ENCODE results near the gene MESP1.

Gene MESP1

GRCh38 chr15:89781891-89782618 is 31.0 kb upstream of the MESP1 start:
- H3K27ac ChIP-seq (ENCODE audit: extremely low read depth, low read depth, low read length): no peak overlapping the region
- ChIA-PET CTCF (interaction anchor here (0.6 to 1.1 kb wide), 2 partner anchors 62 to 90 kb away, joined by 3 to 4 read pairs; no protein-coding TSS in a partner anchor), POLR2A (interaction anchor here (0.6 kb wide), 1 partner anchor 267 kb away, joined by 4 read pairs; no protein-coding TSS in a partner anchor)
- H3K4me1 ChIP-seq (ENCODE audit: control insufficient read depth, insufficient read depth, low read length): no peaks in the 10 kb centered on the region
- H3K4me3 ChIP-seq (ENCODE audit: low read depth, low read length): no peak overlapping the region
- H3K9me3 ChIP-seq (ENCODE audit: control insufficient read depth, insufficient read depth, low read depth, low read length): no peaks in the 10 kb centered on the region
- TF ChIP-seq, protein P1, sequence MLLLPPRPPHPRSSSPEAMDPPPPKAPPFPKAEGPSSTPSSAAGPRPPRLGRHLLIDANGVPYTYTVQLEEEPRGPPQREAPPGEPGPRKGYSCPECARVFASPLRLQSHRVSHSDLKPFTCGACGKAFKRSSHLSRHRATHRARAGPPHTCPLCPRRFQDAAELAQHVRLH (tag by site-specific recombination; IDR thresholded peaks at IDR 0.05): no peak
- TF ChIP-seq ZNF629 (tag by site-specific recombination; IDR thresholded peaks at IDR 0.05) (no peak), ZNF2 (tag by site-specific recombination; IDR thresholded peaks at IDR 0.05) (no peak), ZBTB48 (tag by site-specific recombination; IDR thresholded peaks at IDR 0.05) (no peak), SP2 (tag by site-specific recombination; IDR thresholded peaks at IDR 0.05) (no peak), ZNF302 (tag by site-specific recombination; IDR thresholded peaks at IDR 0.05; ENCODE audit: low read depth) (no peak)
- H3K36me3 ChIP-seq (ENCODE audit: control insufficient read depth in 2 of 2, insufficient read depth in 1 of 2, low read length in 2 of 2): no peaks in the 10 kb centered on the region

GRCh38 chr15:89781055-89781454 is 30.0 kb upstream of the MESP1 start:
- H3K27ac ChIP-seq (ENCODE audit: extremely low read depth, low read depth, low read length): no peak overlapping the region
- H3K4me3 ChIP-seq (ENCODE audit: low read depth, low read length): no peak overlapping the region
- no peaks in the 10 kb centered on the region for H3K36me3 ChIP-seq (ENCODE audit: control insufficient read depth in 2 of 2, insufficient read depth in 1 of 2, low read length in 2 of 2)
- no peaks in the 10 kb centered on the region for H3K9me3 ChIP-seq (ENCODE audit: control insufficient read depth, insufficient read depth, low read depth, low read length)
- ChIA-PET CTCF (interaction anchor here (0.5 to 1.1 kb wide), 4 partner anchors 38 to 91 kb away, joined by 3 to 4 read pairs (median 3); no protein-coding TSS in a partner anchor), POLR2A (no interaction called here)
- H3K4me1 ChIP-seq (ENCODE audit: control insufficient read depth, insufficient read depth, low read length): no peaks in the 10 kb centered on the region; the same call in 1 of the 2 replicates
- TF ChIP-seq ZNF112 (tag by site-specific recombination; IDR thresholded peaks at IDR 0.05) (no peak), ZNF19 (tag by site-specific recombination; IDR thresholded peaks at IDR 0.05; ENCODE audit: low read depth) (no peak), ZNF398 (tag by site-specific recombination; IDR thresholded peaks at IDR 0.05) (no peak), ZNF223 (tag by site-specific recombination; IDR thresholded peaks at IDR 0.05) (no peak), OSR2 (tag by site-specific recombination; IDR thresholded peaks at IDR 0.05) (no peak), ZNF48 (tag by site-specific recombination; IDR thresholded peaks at IDR 0.05) (no peak), ZBTB26 (tag by site-specific recombination; optimal IDR thresholded peaks at IDR 0.05) (no peak), ZFP69B (tag by site-specific recombination; IDR thresholded peaks at IDR 0.05) (no peak), ZNF324 (tag by site-specific recombination; IDR thresholded peaks at IDR 0.05) (no peak), BCL11B (tag by site-specific recombination; IDR thresholded peaks at IDR 0.05; ENCODE audit: low read depth) (no peak), ZNF692 (tag by site-specific recombination; IDR thresholded peaks at IDR 0.05) (no peak), REPIN1 (tag by site-specific recombination; IDR thresholded peaks at IDR 0.05; ENCODE audit: low read depth) (no peak), PRDM1 (tag by site-specific recombination; IDR thresholded peaks at IDR 0.05) (no peak), ZNF423 (tag by site-specific recombination; IDR thresholded peaks at IDR 0.05) (no peak), ZNF280C (tag by site-specific recombination; IDR thresholded peaks at IDR 0.05) (no peak), ZBTB21 (tag by site-specific recombination; IDR thresholded peaks at IDR 0.05) (no peak), ZNF629 (tag by site-specific recombination; IDR thresholded peaks at IDR 0.05) (no peak)
- TF ChIP-seq, protein P2, sequence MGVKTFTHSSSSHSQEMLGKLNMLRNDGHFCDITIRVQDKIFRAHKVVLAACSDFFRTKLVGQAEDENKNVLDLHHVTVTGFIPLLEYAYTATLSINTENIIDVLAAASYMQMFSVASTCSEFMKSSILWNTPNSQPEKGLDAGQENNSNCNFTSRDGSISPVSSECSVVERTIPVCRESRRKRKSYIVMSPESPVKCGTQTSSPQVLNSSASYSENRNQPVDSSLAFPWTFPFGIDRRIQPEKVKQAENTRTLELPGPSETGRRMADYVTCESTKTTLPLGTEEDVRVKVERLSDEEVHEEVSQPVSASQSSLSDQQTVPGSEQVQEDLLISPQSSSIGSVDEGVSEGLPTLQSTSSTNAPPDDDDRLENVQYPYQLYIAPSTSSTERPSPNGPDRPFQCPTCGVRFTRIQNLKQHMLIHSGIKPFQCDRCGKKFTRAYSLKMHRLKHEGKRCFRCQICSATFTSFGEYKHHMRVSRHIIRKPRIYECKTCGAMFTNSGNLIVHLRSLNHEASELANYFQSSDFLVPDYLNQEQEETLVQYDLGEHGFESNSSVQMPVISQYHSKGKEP (tag by site-specific recombination; IDR thresholded peaks at IDR 0.05): no peak
- TF ChIP-seq, protein P3, sequence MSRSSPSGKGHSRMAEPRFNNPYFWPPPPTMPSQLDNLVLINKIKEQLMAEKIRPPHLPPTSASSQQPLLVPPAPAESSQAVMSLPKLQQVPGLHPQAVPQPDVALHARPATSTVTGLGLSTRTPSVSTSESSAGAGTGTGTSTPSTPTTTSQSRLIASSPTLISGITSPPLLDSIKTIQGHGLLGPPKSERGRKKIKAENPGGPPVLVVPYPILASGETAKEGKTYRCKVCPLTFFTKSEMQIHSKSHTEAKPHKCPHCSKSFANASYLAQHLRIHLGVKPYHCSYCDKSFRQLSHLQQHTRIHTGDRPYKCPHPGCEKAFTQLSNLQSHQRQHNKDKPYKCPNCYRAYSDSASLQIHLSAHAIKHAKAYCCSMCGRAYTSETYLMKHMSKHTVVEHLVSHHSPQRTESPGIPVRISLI (tag by site-specific recombination; IDR thresholded peaks at IDR 0.05): no peak
